UCSD-AML1 (cell line): ENCODE results near the gene CLN3.
A peak's percentile ranks its signal among the peaks of the same experiment; 100 is the strongest.
"Not testable (repeated sequence)": the region's sequence is repeated elsewhere in the genome, so short reads cannot be mapped to it uniquely, and the experiment has no call there.

ENCODE experiments used
- DNase-seq: peaks from one replicate; lab custom pipeline; 2025; ENCODE audit not compliant: unreplicated experiment; lab: John Stamatoyannopoulos, UW

Gene CLN3

DNA sequence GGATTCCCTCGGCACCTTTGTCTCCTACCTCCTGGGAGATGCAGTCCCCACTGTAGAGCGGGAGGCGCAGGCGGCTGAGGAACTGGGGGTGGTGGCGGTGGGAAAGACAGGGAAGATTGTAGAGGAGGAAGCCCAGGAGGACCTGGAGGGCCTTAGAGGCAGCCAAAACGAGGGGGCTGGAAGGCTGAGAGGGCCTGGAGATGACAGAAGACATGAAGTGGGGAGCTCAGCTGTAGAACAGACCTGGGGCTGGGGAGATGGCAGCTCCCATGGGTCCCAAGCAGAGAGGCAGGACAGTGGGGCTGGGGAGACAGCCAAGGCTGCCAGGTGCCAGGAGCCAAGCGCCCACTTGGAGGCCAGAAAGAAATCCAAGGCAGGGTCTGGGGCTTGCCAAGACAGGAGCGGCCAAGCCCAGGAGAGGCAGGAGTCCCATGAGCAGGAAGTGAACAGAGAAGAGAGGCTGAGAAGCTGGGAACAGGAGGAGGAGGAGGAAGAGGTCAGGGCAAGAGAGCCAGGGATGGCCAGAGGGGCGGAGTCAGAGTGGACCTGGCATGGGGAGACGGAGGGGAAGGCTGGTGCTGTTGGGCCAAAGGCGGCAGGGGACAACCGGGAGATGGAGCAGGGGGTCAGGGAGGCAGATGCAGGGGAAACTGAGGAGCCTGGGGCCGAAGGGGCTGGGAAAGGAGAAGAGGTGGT, 3.4 kb upstream of the CLN3 start:
- peak; percentile 51 for DNase-seq

DNA sequence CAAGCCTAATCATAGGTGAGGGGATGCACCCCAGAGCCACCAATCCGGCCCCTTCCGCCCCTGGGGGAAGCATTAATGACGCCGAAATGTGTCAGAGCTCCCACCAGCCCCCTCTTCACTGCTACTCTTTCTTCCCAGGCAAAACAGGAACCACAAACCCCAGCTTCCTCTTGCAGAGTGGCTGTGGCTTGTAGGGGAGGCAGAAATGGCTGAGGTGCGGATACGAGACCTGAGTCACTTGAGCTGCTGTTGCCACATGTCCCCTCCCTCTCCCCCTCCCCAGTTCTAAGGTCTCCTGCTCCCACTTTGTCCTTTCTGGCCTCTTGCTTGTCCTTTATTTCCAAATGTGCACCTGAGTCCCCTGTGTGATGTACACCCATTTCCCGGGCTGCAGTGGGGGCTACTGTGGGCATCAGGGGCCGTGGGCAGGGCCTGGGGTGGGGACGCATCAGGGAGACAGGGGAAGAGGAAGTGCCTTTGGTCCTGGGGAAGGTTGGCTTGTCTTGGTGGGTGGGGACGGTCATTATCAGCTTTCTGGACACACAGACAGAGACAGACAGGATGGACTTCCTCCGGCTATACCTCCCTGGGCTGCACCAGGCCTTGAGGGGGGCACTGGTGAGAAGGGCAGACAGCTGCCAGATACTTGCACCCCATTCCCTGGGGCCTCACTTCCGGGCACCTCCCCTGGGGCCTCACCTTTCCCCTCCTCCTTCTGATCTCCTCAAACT, 2.4 kb upstream of the CLN3 start, which contains the start of gene APOBR:
APOBR (plus strand) TSS at position 523 of the 731 bp plus-strand sequence; CDS start at position 562, 39 bp downstream.
- peak; percentile 88 for DNase-seq

DNA sequence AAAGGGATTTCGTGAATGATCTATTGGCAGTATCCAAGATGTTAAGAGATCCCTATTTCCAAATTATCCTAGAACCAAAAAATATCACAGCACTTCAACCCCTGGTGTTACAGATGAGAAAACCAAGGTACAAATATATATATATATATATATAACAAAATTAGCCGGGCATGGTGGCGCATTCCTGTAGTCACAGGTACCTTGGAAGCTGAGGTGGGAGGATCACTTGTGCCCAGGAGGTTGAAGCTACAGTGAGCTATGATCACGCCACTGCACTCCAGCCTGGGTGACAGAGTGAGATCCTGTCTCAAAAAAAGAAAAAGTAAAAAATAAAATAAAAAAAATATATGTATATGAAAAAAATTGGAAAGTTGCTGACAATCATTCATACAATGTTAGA, 637 bp upstream of the CLN3 start:
- DNase-seq: no peak

DNA sequence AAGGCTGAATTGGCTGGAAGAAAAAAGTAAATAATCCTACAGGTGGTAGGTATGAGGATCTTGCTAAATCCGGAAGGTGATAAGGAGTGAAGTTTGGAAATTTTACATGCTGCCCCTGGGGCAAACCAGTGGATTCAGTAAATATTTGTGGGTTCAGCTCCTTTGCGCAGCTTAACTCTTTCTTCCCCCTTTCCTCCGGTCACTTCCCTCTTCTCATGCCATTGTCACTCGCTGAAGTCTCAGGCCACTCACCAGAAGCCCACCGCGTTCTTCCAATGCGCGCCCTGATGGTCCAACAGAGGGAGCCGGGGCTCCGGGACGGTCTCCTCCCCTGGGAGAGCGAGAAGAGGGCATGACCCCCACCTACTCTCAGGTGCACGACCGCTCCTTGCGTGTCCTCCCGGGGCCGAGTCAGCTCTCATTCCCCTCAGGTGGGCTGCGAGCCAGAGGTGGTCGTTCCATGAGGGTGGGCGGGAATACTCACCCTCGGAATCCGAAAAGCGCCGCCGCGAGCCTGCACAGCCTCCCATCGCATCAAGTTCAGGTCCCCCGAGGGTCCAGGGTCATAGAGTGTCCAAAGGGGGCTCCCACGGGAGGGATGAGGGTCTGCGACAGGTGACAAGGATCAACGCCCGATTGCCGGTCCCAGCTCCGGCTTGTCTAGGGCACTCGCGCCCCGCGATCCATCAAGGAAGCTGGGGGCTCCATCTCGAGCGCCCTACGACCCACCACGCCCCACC, 474 bp downstream of the CLN3 start:
- peak; percentile 46 for DNase-seq

DNA sequence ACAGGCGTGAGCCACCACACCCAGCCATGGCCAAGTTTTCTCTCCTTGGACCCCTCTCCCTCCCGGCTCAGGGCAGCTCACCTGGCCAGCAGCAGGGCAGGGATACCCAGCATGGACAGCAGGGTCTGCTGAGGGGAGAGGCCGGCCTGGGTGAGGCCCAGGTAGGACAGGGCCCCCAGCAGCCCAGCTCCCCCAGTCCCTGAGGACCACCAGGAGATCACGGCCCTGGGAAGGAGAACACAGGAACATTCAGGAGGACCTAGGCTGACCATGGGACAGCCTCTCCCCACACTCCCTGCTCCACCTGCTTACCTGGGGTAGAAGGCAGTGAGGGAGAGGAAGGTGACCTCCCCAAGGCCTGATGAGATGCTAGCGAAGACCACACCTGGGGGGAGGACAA, 5.6 kb downstream of the CLN3 start:
- no peak for DNase-seq

DNA sequence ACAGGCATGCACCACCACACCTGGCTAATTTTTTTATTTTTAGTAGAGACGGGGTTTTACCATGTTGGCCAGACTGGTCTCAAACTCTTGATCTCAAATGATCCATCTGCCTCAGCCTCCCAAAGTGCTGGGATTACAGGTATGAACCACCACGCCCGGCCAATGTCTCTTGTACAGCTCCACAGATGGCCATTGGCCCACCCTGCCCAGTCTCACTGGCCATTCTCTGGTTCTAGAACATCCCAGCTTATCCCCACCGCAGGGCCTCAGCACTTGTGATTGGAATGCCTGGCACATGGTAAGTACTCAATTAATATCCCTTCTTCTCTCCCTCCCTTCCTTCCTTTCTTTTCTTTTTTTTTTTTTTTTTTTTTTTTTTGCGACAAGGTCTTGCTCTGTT, 8.5 kb downstream of the CLN3 start:
- DNase-seq: not testable (repeated sequence)

DNA sequence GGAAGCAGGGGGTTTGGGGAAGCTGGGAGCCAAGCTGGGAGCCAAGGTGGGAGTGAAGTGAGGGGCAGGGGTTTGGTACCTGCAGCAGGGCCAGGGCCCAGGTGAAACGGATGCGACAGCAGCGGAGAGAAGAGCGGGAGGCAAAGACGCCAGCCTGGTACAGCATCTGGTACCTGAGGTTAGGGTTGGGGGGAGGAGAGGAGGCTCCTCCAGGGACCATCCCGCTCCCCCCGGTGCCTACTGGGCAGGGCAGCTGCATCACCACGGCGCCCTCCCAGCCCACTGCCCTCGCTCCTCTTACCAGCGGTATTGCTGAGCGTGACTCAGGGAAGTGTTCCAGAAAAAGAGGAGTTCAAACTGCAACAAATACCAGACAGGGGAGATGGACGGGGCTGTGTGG, 9.8 kb downstream of the CLN3 start:
- no peak for DNase-seq

DNA sequence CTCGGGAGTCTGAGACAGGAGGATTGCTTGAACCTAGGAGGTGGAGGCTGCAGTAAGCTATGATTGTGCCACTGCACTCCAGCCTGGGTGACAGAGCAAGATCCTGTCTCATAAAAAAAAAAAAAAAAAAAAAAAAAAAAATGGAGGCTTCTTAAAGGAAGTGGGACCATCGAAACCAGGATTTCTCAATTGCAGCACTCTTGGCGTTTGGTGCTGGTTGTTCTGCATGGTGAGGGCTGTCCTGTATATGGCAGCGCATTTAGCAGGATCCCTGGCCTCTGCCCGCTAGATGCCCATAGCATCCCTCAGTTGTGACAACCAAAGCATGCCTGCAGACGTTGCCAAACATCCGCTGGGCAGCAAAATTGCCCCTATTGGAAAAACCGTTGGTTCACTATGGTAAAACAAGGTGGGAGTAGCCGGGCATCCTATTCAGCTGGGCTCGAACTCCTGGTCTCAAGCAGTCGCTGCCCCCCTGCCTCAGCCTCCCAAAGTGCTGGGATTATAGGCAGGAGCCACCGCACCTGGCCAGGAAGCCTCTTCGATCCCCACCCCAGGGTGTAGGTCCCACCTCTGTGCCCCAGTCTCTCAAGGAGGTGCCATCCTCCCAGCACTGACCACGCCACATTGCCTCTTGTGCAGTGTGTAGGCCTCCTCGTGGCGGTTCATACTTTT, 13.2 kb downstream of the CLN3 start:
- no peak for DNase-seq

DNA sequence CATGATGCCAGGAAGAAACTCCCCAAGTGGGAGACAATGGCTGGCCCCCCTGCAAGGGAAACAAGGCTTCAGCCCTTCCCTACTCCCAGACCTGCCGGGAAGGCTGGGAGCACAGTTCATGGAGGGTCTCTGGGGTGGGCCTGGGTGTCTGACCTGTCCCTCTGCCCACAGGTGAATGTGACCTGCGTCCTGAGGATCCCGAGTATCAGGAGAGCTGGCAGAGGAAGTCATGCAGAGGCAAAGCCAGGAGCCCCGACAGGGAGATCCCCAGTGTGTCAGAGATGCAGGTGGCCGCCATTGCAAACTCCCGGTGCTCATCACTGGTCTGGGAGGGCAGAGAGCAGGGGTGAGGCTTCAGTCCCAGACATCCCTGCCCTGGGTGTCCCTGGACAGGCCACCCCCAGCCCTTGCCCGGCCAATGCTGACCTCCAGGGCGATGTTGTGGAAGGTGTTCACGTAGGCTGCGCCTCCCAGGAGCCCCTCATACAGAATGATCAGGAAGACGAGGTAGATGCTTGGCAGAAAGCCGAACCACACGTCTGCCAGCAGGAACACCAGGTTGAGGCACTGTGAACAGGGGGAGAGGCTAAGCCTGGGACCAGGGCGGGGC, 14.5 kb downstream of the CLN3 start:
- no peak for DNase-seq

DNA sequence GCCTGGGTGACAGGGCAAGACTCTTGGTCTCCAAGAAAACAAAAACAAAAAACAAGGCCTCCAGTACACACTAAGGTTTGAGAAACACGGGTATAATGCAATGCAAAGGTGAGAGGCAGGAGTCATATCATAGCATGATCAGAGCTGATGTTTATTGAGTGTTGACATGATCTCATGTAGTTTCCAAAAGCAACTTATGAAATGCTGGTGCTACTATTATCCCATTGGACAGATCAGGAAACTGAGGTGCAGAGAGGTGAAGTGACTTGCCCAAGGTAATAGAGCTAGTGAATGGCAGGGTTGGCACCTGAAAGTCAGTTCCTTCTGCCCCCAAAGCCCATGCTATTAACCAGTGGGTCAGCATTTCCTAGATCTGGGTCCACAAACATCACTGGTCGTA, 16.7 kb downstream of the CLN3 start:
- DNase-seq: no peak

DNA sequence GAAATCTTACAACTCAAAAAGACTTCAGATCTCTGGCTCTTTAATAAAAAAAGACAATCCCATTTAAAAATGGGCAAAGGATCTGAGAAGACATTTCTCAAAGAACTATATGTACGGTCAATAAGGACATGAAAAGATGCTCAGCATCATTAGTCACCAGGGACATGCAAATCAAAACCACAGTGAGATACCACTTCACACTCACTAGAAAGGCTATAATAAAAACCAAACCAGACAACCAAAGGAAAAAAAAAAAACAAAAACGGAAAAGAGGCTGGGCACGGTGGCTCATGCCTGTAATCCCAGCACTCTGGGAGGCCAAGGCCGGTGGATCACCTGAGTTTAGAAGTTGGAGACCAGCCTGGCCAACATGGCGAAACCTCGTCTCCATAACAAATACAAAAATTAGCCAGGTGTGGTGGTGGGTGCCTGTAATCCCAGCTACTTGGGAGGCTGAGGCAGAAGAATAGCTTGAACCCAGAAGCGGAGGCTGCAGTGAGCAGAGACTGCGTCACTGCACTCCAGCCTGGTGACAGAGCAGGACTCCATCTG, 18.1 kb downstream of the CLN3 start:
- DNase-seq: no peak

DNA sequence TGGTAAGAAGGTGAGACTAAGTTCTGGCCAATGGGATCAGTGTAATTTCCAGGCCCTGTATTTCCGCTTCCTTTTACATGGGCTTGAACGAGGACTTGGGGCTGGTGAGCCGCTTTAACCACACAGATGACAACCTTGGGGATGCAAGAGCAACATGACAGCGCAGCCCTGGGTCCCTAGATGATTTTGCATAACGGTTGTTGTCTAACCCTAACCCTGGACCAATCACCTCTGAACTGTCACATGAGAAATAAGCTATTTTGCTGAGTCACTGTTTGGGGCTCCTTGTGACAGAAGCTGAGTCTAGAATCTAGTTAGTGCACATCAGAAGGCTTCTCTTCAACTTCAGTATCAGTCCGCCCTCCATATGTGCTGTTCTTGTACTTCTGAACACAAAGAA, 44.8 kb downstream of the CLN3 start:
- DNase-seq: not testable (repeated sequence)

DNA sequence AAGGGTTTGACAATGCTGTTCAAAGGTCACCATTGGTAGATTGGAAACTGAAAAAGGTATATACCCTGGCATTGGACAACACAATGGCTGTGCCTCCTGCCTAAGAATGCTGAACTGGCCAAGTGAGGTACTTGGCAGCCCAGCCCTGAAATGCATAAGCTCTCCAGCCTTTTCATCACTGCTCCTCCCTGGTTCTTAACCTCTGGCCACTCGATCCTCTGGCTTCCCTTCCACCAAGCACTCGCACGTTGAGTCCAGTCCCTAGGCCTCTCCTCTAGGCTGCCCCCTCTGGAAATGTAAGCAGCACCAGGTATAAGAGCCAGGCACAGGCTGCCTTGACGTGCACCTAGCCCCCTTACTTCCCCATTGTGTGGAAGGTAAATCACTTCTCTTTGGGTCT, 45.5 kb downstream of the CLN3 start:
- DNase-seq: not testable (repeated sequence)

DNA sequence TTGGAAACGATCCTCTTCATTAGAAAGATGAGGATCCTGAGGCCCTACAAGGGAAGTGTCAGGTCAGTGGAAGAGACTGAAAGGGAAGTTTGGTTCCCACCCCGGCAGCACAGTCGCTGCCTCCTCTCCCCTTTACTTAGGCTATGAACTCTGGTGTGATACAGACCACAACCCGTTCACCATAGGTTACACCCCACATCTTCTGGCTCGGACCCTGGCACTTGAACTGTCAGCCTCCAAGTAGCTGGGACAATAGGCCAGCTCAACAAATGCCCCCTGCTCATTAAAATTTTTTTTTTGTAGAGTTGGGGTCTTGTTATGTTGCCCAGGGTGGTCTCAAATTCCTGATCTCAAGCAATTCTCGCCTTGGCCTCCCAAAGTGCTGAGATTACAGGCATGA, 47.9 kb downstream of the CLN3 start:
- not testable (repeated sequence) for DNase-seq

DNA sequence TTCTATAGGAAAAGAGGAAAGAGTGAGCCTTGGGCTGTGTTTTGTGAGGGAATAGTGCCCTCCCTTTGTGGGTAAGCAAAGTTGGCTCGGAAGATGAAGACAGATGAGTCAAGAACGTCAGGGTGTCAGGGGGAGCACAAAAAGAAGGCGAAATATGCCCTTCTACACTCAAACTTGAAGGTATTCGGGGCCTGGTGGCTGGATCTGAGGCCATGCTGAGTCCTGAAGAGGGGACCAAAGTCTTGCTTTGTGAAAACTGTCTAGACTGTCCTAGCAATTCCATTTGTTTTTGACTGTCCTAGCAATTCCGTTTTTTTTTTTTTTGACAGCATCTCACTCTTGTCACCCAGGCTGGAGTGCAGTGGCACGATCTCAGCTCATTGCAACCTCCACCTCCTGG, 53.0 kb downstream of the CLN3 start:
- DNase-seq: not testable (repeated sequence)

DNA sequence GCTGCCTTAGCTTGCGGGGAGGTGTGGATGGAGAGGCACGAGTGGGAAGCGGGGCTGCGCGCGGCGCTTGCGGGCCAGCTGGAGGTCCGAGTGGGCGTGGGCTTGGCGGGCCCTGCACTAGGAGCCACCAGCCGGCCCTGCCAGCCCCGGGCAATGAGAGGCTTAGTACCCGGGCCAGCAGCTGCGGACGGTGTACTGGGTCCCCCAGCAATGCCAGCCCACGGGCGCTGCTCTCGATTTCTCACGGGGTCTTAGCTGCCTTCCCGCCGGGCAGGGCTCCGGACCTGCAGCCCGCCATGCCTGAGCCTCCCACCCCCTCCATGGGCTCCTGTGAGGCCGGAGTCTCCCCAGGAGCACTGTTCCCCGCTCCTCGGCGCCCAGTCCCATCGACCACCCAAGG, 56.5 kb downstream of the CLN3 start:
- DNase-seq: not testable (repeated sequence)
